HL-60 (cell line): ENCODE measurements around the gene GPR142.

ENCODE experiments used
- DNase-seq, 2 experiments: peaks; one replicate each; pipeline ENCODE4 v3.0.0-alpha.2; 2010 to 2020; ENCODE audit warnings: low read depth in 1 of 2, low spot score in 1 of 2
- H3K27ac ChIP-seq: fragments of 250-450 bp; sonication (Bioruptor Pico); replicated peaks from 2 replicates; pipeline ENCODE4 v1.5.1; 2020; ENCODE audit warnings: mild to moderate bottlenecking, moderate library complexity
- H3K27me3 ChIP-seq: fragments of 250-450 bp; sonication (Bioruptor Pico); 2 replicates; pipeline ENCODE4 v1.5.1; 2021; ENCODE audit warnings: mild to moderate bottlenecking, moderate library complexity; ENCODE audit not compliant: insufficient read depth, poor library complexity, severe bottlenecking
- H3K4me3 ChIP-seq: replicated peaks from 2 replicates; pipeline ENCODE4 v1.5.1; 2011; ENCODE audit warnings: mild to moderate bottlenecking, control low read depth, low read length; ENCODE audit not compliant: insufficient read depth
- GABPA ChIP-seq: IDR thresholded peaks from 2 replicates; pipeline ENCODE4 v1.6.1; 2012; ENCODE audit warnings: low read depth
- POLR2AphosphoS5 ChIP-seq: IDR thresholded peaks from 2 replicates; pipeline ENCODE4 v1.6.1; 2012; ENCODE audit warnings: low read depth
- SPI1 ChIP-seq: IDR thresholded peaks from 2 replicates; pipeline ENCODE4 v1.6.1; 2012; ENCODE audit warnings: low read depth, mild to moderate bottlenecking, borderline replicate concordance
- long read RNA-seq: library from polyadenylated mRNA; unstranded; transcript quantifications from one replicate; pipeline ENCODE4 v2.0.0, GENCODE V29; 2020
- TF ChIP-seq, protein P1 (sequence below): IDR thresholded peaks from one replicate; pipeline ENCODE4 v1.5.1; 2011; ENCODE audit warnings: low read length, control low read depth, inconsistent platforms; ENCODE audit not compliant: insufficient read depth
- TF ChIP-seq, protein P2 (sequence below): IDR thresholded peaks from 2 replicates; pipeline ENCODE4 v1.6.1; 2012; ENCODE audit warnings: low read depth; ENCODE audit not compliant: insufficient replicate concordance

Gene GPR142, protein sequence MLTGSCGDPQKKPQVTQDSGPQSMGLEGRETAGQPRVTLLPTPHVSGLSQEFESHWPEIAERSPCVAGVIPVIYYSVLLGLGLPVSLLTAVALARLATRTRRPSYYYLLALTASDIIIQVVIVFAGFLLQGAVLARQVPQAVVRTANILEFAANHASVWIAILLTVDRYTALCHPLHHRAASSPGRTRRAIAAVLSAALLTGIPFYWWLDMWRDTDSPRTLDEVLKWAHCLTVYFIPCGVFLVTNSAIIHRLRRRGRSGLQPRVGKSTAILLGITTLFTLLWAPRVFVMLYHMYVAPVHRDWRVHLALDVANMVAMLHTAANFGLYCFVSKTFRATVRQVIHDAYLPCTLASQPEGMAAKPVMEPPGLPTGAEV
- long read RNA-seq = 0 reads

DNA sequence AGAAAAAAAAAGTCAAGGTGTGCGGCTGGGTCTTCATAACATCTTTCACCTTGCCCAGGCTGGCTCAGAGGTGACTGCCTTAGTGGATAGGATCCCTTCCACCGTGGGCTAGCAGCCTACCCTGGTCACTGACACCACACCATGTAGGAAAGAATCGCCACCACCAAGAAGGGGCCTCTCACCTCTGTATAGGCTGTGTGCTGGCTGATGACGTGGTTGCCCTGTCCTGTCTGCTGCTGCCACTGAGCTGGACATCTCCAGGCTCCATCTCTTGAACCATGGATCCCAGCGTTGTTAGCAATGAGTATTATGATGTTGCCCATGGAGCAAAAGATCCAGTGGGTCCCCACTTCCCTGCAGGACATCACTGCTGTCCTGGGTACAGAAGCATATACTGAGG is at the start of gene GPR142:
Gene GPR142, plus strand, starts transcription at position 301 of the 400 bp plus-strand sequence. CDS start 2,035 bp downstream, outside the sequence.
- DNase-seq = no peak
- TF ChIP-seq, protein P1, sequence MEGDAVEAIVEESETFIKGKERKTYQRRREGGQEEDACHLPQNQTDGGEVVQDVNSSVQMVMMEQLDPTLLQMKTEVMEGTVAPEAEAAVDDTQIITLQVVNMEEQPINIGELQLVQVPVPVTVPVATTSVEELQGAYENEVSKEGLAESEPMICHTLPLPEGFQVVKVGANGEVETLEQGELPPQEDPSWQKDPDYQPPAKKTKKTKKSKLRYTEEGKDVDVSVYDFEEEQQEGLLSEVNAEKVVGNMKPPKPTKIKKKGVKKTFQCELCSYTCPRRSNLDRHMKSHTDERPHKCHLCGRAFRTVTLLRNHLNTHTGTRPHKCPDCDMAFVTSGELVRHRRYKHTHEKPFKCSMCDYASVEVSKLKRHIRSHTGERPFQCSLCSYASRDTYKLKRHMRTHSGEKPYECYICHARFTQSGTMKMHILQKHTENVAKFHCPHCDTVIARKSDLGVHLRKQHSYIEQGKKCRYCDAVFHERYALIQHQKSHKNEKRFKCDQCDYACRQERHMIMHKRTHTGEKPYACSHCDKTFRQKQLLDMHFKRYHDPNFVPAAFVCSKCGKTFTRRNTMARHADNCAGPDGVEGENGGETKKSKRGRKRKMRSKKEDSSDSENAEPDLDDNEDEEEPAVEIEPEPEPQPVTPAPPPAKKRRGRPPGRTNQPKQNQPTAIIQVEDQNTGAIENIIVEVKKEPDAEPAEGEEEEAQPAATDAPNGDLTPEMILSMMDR = no peak
- TF ChIP-seq POLR2AphosphoS5 = no peak
- no peak for TF ChIP-seq SPI1
- TF ChIP-seq, protein P2, sequence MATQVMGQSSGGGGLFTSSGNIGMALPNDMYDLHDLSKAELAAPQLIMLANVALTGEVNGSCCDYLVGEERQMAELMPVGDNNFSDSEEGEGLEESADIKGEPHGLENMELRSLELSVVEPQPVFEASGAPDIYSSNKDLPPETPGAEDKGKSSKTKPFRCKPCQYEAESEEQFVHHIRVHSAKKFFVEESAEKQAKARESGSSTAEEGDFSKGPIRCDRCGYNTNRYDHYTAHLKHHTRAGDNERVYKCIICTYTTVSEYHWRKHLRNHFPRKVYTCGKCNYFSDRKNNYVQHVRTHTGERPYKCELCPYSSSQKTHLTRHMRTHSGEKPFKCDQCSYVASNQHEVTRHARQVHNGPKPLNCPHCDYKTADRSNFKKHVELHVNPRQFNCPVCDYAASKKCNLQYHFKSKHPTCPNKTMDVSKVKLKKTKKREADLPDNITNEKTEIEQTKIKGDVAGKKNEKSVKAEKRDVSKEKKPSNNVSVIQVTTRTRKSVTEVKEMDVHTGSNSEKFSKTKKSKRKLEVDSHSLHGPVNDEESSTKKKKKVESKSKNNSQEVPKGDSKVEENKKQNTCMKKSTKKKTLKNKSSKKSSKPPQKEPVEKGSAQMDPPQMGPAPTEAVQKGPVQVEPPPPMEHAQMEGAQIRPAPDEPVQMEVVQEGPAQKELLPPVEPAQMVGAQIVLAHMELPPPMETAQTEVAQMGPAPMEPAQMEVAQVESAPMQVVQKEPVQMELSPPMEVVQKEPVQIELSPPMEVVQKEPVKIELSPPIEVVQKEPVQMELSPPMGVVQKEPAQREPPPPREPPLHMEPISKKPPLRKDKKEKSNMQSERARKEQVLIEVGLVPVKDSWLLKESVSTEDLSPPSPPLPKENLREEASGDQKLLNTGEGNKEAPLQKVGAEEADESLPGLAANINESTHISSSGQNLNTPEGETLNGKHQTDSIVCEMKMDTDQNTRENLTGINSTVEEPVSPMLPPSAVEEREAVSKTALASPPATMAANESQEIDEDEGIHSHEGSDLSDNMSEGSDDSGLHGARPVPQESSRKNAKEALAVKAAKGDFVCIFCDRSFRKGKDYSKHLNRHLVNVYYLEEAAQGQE = no peak
- no peak within 1 kb of the TSS for H3K27ac ChIP-seq
- H3K27me3 ChIP-seq = peaks cover 4% of the 10 kb centered on the region
- no peak within 1 kb of the TSS for H3K4me3 ChIP-seq

DNA sequence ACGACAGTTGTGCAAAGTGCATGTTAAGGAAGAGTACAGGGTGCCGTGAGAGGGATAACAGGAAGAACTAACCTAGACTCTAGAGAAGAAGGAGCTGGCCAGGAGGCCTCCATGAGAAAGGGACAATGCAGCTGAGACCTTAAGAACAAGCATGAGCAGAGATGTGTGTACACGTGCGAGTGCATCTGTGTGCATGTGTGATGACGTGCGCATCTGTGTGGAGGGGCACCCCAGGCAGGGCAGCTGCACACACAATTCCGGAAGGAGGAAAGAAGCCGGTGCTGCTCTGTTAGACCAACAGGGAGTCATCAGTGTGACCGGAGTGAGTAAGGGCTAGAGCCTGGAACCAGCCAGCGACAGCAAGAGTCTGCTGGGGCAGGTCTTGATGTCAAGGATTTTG is 48.9 kb upstream of the GPR142 start:
- Histone ChIP-seq H3K27ac (no peak overlapping the region), H3K4me3 (no peak overlapping the region), H3K27me3 (peaks cover 6% of the 10 kb centered on the region)
- TF ChIP-seq SPI1 = no peak
- no peak for TF ChIP-seq POLR2AphosphoS5
- TF ChIP-seq, protein P2 = no peak
- no peak for TF ChIP-seq GABPA
- TF ChIP-seq, protein P1 = no peak
- DNase-seq = no peak

DNA sequence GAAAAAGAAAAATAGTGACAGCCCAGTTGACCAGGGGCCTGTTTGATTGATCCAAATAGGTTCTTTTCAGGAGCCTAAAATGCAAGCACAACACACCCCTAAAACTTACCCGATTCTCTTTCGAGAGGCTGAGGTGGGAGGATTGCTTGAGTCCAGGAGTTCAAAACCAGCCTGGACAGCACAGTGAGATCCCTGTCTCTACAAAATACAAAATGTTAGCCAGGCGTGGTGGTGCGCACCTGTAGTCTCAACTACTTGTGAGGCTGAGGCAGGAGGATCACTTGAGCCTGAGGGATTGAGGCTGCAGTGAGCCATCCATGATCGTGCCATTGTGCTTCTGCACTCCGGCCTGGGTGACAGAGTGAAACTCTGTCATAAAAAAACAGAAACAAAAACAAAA is 42.8 kb upstream of the GPR142 start:
- TF ChIP-seq, protein P2 = no peak
- TF ChIP-seq, protein P1 = no peak
- TF ChIP-seq GABPA (no peak), SPI1 (no peak), POLR2AphosphoS5 (no peak)
- H3K4me3 ChIP-seq = no peak overlapping the region
- peaks cover 34% of the 10 kb centered on the region for H3K27me3 ChIP-seq

More for the DNA sequence above, 42.8 kb upstream of the GPR142 start:
- no peak overlapping the region for H3K27ac ChIP-seq
- no peak for DNase-seq
